SU-DHL-6 (cell line): Measurements from ENCODE around the gene ANKRD44.

ENCODE experiments used
- CTCF ChIP-seq: fragments of 200-600 bp; sonication (generic); IDR thresholded peaks from one replicate; pipeline ENCODE4 v1.5.1; 2017; ENCODE audit warnings: antibody characterized with exemption, mild to moderate bottlenecking, low read length, moderate library complexity; ENCODE audit not compliant: insufficient read depth, poor library complexity, severe bottlenecking
- EZH2phosphoT487 ChIP-seq: fragments of 200-600 bp; sonication (generic), shearing (Covaris generic); conservative IDR thresholded peaks from 2 replicates; pipeline ENCODE4 v1.6.1; 2018; ENCODE audit warnings: mild to moderate bottlenecking, antibody characterized with exemption, low read length, moderate library complexity, mixed read lengths

- no peak for TF ChIP-seq CTCF
- no peak for TF ChIP-seq EZH2phosphoT487
Observed at GRCh38 chr2:197315371-197315770, 4.8 kb upstream of the ANKRD44 start.
